OCI-LY1 (cell line): ENCODE measurements around the gene ANO2.

Experiments
- H2AFZ ChIP-seq: fragments of 200-600 bp; sonication (generic), shearing (Covaris generic); 2 replicates; pipeline ENCODE4 v1.6.0; 2014; ENCODE audit warnings: antibody characterized with exemption, mild to moderate bottlenecking, low read length
- H3F3A ChIP-seq: fragments of 200-600 bp; sonication (generic), shearing (Covaris generic); 2 replicates; pipeline ENCODE4 v1.6.0; 2014; ENCODE audit warnings: mild to moderate bottlenecking, antibody characterized with exemption, low read length, moderate library complexity; ENCODE audit not compliant: insufficient read depth
- H3K27ac ChIP-seq: fragments of 200-600 bp; sonication (generic); 2 replicates; pipeline ENCODE4 v1.5.1; 2014; ENCODE audit warnings: low read length, mixed run types, mild to moderate bottlenecking, low read depth; ENCODE audit not compliant: poor library complexity, severe bottlenecking
- H3K27me3 ChIP-seq: fragments of 200-600 bp; sonication (generic); 2 replicates; pipeline ENCODE4 v1.6.0; 2014; ENCODE audit warnings: antibody characterized with exemption, mild to moderate bottlenecking, low read length, moderate library complexity; ENCODE audit not compliant: insufficient read depth
- H3K36me3 ChIP-seq: fragments of 200-600 bp; sonication (generic); 2 replicates; pipeline ENCODE4 v1.6.1; 2014; ENCODE audit warnings: mild to moderate bottlenecking, antibody characterized with exemption, low read length, moderate library complexity, mixed read lengths; ENCODE audit not compliant: insufficient read depth
- H3K4me1 ChIP-seq: fragments of 200-600 bp; sonication (generic); 2 replicates; pipeline ENCODE4 v1.5.1; 2014; ENCODE audit warnings: mild to moderate bottlenecking, low read length, moderate library complexity; ENCODE audit not compliant: insufficient read depth, severe bottlenecking
- H3K4me2 ChIP-seq: fragments of 200-600 bp; sonication (generic), shearing (Covaris generic); 2 replicates; pipeline ENCODE4 v1.6.1; 2014; ENCODE audit warnings: low read length
- H3K4me3 ChIP-seq: fragments of 200-600 bp; sonication (generic); 2 replicates; pipeline ENCODE4 v1.5.1; 2014; ENCODE audit warnings: low read length, low read depth, mild to moderate bottlenecking, mixed read lengths; ENCODE audit not compliant: poor library complexity, severe bottlenecking
- H3K79me2 ChIP-seq: fragments of 200-600 bp; shearing (Covaris generic); 2 replicates; pipeline ENCODE4 v1.6.1; 2016; ENCODE audit warnings: mixed run types, low read length, mixed read lengths; ENCODE audit not compliant: insufficient read depth
- H3K9ac ChIP-seq: fragments of 200-600 bp; sonication (generic), shearing (Covaris generic); 2 replicates; pipeline ENCODE4 v1.6.1; 2014; ENCODE audit warnings: mild to moderate bottlenecking, low read length, mixed read lengths
- H3K9me2 ChIP-seq: fragments of 200-600 bp; sonication (generic), shearing (Covaris generic); 2 replicates; pipeline ENCODE4 v1.6.1; 2014; ENCODE audit warnings: low read depth, mild to moderate bottlenecking, low read length, mixed read lengths
- H3K9me3 ChIP-seq: fragments of 200-600 bp; shearing (Covaris generic); 2 replicates; pipeline ENCODE4 v1.6.1; 2014; ENCODE audit warnings: low read length, mixed read lengths
- H4K20me1 ChIP-seq: fragments of 200-600 bp; sonication (generic), shearing (Covaris generic); 2 replicates; pipeline ENCODE4 v1.6.0; 2016; ENCODE audit warnings: mild to moderate bottlenecking, low read length; ENCODE audit not compliant: insufficient read depth
- CTCF ChIP-seq: fragments of 200-600 bp; sonication (generic), shearing (Covaris generic); IDR thresholded peaks from 2 replicates; pipeline ENCODE4 v1.5.1; 2017; ENCODE audit warnings: mild to moderate bottlenecking, antibody characterized with exemption, low read length, moderate library complexity, mixed read lengths
- EZH2 ChIP-seq: fragments of 200-600 bp; sonication (generic), shearing (Covaris generic); IDR thresholded peaks from 2 replicates; pipeline ENCODE4 v1.8.0; 2017; ENCODE audit warnings: borderline replicate concordance, mixed run types, mild to moderate bottlenecking, antibody characterized with exemption, low read length, moderate library complexity, mixed read lengths

The ANO2 gene

GRCh38 chr12:5690240-5690639 is 254.8 kb downstream of the ANO2 start:
- H3K4me1 ChIP-seq, result no peaks in the 10 kb centered on the region
- no peak overlapping the region for H2AFZ ChIP-seq
- H3F3A ChIP-seq, result no peaks in the 10 kb centered on the region
- H3K9me3 ChIP-seq, result no peaks in the 10 kb centered on the region
- H3K9ac ChIP-seq, result no peak overlapping the region
- no peaks in the 10 kb centered on the region for H3K9me2 ChIP-seq
- no peak overlapping the region for H3K4me3 ChIP-seq
- no peaks in the 10 kb centered on the region for H3K27me3 ChIP-seq
- no peaks in the 10 kb centered on the region for H3K79me2 ChIP-seq
- H3K36me3 ChIP-seq, result no peaks in the 10 kb centered on the region
- H3K4me2 ChIP-seq, result no peak overlapping the region
- H4K20me1 ChIP-seq, result no peaks in the 10 kb centered on the region
- TF ChIP-seq EZH2, result no peak
- no peak for TF ChIP-seq CTCF
- H3K27ac ChIP-seq, result no peak overlapping the region

- H3K4me3 ChIP-seq, result no peak overlapping the region
- no peaks in the 10 kb centered on the region for H3K36me3 ChIP-seq
- H3K79me2 ChIP-seq, result no peaks in the 10 kb centered on the region
- no peak for TF ChIP-seq CTCF
- H3K9me3 ChIP-seq, result no peaks in the 10 kb centered on the region
- H3K27ac ChIP-seq, result no peak overlapping the region
- H3K4me1 ChIP-seq, result no peaks in the 10 kb centered on the region
- no peak overlapping the region for H3K4me2 ChIP-seq
- no peaks in the 10 kb centered on the region for H3F3A ChIP-seq
- H4K20me1 ChIP-seq, result no peaks in the 10 kb centered on the region
- H3K9ac ChIP-seq, result no peak overlapping the region
- no peak overlapping the region for H2AFZ ChIP-seq
- H3K9me2 ChIP-seq, result no peaks in the 10 kb centered on the region
- H3K27me3 ChIP-seq, result no peaks in the 10 kb centered on the region
These were observed 255.3 kb downstream of the ANO2 start for GRCh38 chr12:5689773-5690172.

- Histone ChIP-seq H3K9me3 (no peaks in the 10 kb centered on the region), H2AFZ (no peak overlapping the region), H3F3A (no peaks in the 10 kb centered on the region), H3K27me3 (no peaks in the 10 kb centered on the region), H3K9me2 (no peaks in the 10 kb centered on the region), H3K4me2 (no peak overlapping the region), H4K20me1 (no peaks in the 10 kb centered on the region), H3K27ac (no peak overlapping the region), H3K4me1 (no peaks in the 10 kb centered on the region), H3K36me3 (no peaks in the 10 kb centered on the region), H3K79me2 (no peaks in the 10 kb centered on the region), H3K9ac (no peak overlapping the region), H3K4me3 (no peak overlapping the region)
- TF ChIP-seq EZH2 (no peak), CTCF (no peak)
These were observed 256.8 kb downstream of the ANO2 start for GRCh38 chr12:5688226-5688625.
